ENCODE data around the gene TGM5.
A peak's percentile ranks its signal among the peaks of the same experiment; 100 is the strongest.
"Not testable (repeated sequence)": the region's sequence is repeated elsewhere in the genome, so short reads cannot be mapped to it uniquely, and the experiment has no call there.

TGM5 gene

DNA sequence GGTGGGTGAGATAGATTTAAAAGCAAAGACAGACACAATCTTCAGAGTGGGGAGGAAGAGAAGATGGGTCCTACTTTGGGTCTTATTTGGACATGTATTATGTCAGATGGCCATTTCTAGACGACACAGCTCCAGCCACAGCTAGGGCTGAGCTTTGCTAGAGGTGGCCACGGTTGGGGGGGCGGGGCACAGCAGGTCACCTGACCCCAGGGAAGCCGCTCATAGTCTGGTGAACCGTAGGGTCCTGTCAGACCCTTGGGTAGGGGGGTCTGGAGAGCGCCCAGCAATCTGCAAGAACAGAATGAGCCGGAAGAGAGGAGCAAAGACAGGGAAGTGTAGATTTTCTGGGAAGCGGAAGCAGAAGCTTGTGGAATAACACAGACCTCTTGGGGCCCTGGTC, 52.6 kb downstream of the TGM5 start:
- DNase-seq, result no peak

DNA sequence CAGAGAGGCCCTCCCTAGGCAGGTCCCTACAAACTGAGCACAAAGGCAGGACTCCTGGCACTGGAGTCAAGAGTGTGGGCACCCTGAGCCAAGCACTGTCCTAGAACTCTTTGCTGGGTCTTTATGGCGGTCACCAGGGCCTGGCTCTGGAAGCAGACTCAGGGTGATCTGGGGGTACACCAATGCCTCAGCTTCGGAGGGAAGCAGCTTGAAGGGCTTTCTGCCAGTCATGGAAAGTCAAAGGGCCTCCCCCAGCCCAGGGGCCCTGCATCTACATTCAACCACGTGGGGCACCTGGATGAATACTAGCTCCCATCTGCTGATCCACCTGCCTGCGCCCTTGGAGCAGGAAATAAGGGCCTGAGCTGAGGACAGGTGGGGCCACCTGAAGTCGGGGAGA, 53.3 kb downstream of the TGM5 start:
- DNase-seq, result no peak

DNA sequence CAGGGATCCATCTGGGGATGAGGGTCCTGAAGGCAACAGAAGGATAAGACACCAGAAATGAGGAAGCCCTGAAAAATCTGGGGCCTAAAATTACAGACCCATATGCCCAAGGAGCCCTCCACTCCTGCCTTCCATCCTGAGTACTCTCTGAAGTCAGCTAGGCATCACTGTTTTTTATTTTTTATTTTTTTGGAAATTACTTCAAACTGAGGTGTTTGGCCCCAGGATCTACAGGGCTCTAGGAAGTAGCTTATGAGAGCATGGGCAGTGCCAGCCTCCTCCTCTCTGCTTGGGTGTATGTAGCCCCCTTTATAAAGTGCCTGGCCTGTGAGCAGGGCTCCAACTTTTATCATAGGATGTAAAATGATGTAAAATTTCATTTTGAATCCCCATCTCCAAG, 53.8 kb downstream of the TGM5 start:
- DNase-seq, result no peak

DNA sequence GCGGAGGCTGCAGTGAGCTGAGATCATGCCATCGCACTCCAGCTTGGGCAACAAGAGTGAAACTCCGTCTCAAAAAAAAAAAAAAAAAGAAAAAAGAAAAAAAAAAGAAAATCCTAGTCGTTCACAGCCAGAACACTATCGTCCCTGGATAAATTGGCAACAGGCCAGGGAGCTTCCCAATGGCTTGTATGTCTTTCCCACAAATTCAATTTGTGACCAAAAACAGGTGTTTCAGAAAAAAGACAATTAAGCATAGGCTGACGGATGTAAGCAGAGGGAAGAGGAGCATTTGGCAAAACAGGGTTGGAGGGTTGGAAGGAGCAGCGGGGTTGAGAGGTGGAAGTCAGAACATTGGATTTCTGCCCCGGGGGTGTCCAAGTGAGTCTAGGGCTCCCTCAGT, 54.4 kb downstream of the TGM5 start:
- DNase-seq, result no peak

DNA sequence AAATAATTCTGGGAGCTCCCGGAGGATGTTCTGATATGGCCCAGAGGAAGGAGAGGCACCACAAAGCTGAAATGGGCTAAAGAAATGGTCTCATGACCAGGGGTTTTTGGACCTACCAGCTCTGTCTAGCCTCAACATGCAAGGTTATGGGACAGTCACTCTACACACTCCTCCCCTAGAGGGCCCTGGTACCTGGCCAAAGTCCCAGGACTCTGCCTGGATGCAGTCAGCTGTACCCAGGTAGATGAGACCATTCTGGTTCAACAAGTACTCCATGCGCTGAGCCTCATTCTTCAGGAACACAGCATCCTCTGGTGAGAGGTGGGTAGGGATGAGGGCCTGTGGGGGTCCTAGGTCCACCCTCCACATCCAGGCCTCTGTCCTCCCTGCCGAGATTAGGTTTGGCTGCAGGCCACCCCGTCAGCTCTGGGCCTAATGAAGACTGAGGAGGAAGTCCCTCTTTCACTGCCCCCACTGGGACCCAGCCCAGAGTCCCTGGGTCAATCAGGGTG, 55.4 kb downstream of the TGM5 start:
- no peak for DNase-seq

DNA sequence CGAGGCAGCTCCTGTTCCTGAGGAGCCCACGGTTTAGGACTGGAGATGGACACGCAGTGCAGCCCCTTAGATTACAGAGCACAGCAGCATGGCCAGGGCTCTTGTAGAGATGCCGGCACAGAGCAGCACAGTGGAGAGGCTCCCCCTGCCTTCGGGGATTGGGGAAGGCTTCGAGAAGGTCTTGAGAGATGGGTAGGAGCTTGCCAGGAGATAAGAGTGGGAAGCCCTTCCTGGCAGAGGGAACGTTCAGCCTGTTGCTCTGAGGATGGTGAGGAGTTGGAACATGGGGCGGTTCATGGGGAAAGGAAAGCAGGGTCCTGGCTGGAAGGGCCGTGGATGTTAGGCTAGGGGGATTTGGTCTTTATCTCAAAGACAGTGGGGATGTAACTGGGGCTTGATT, 55.9 kb downstream of the TGM5 start:
- DNase-seq, result no peak

DNA sequence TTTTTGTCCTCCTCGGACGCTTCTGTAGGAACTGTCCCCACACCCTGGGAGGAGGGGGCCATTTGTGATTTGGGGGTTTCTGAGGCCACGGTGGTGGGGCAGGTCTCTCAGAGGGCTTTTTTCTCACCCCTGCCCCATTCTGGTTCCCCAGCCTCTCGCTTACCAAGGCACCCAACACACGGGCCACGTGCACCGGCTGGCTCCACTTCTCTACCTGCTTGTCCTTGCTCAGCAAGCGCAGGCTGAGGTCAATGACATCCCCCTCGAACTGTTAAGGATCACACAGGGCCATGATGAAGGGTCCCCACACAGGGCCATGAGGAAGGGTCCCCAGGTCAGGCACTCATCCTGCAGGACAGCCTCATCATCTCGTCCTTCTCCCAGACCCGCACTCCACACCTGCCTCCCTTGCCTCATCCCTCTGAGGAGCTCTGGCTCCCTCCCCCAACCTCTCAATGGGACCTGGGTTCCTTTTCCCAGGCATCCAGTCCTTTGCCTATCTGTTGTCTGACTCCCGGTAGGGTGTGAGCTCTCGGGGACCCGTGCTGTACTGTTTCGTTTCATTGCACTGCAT, 56.5 kb downstream of the TGM5 start:
- no peak for DNase-seq

GRCh38 chr15:43209059-43209824, 57.5 kb downstream of the TGM5 start:
- DNase-seq, result no peak

GRCh38 chr15:43208052-43209002, 58.4 kb downstream of the TGM5 start:
- DNase-seq, result no peak

DNA sequence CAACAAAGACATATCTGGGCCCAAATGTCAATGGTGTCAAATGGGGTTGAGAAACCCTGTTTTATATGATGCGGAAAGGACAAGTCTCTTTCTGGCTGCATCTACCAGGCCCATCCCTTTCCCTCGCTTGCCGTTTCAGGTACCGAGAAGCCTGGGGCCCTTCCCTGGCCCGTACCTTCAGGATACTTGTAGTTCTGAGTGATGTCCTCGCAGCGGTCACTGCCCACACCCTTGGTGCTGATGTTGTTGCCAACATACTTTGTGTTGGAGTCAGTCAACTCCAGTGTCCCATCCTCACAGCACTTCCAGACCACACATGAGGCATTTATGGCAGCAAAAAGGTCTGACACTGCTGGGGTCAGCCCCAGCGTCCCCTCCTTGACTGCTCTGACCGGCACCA, 59.7 kb downstream of the TGM5 start:
- DNase-seq, result no peak

GRCh38 chr15:43206054-43206453, 60.7 kb downstream of the TGM5 start:
- no peak for DNase-seq

GRCh38 chr15:43204016-43204901, 62.5 kb downstream of the TGM5 start:
- peak; percentile 10 for DNase-seq

DNA sequence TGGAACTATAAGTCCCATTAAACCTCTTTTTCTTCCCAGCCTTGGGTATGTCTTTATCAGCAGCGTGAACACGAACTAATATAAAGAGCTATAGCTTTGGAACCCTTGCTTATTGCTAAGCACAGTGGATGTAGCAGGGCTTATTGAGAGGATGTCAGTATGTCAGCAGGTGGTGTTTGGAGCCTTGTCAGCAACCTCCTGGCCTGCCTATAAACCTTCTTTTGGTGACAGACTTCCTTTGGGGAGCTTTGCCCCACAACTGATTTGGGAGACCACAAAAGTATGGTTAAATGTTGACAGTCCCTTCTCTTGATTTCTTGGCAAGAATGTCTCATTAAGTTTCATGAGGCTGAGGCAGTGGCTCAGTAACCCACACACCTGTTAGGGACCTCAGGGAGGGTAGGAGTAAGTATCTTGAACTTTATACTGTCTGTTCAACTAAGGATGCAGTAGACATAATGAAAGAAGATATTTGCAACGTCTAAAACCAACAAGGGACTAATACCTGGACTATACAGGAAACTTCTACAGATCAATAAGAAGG, 66.7 kb downstream of the TGM5 start:
- DNase-seq, result no peak

DNA sequence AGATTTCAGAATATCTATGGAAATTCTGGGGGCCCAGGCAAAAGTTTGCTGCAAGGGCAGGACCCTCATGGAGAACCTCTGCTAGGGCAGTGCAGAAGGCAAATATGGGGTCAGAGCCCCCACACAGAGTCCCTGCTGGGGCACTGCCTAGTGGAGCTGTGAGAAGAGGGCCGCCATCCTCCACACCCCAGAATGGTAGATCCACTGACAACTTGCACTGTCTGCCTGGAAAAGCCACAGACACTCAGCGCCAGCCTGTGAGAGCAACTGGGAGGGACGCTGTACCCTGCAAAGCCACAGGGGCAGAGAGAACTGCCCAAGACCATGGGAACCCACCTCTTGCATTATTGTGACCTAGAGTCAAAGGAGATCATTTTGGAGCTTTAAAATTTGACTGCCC, 67.7 kb downstream of the TGM5 start:
- no peak for DNase-seq

DNA sequence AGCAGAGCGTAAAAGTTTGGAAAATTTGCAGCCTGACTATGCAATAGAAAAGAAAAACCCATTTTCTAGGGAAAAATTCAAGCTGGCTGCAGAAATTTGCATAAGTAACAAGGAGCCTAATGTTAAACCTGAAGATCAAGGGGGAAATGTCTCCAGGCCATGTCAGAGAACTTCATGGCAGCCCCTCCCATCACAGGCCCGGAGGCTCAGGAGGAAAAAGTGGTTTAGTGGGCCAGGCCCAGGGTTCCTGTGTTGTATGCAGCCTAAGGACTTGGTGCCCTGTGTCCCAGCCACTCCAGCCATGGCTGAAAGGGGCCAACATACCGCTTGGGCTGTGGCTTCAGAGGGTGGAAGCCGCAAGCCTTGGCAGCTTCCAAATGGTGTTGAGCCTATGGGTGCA, 68.2 kb downstream of the TGM5 start:
- DNase-seq, result not testable (repeated sequence)

- DNase-seq, result not testable (repeated sequence)
Observed at GRCh38 chr15:43197773-43198172, 69.0 kb downstream of the TGM5 start.

DNA sequence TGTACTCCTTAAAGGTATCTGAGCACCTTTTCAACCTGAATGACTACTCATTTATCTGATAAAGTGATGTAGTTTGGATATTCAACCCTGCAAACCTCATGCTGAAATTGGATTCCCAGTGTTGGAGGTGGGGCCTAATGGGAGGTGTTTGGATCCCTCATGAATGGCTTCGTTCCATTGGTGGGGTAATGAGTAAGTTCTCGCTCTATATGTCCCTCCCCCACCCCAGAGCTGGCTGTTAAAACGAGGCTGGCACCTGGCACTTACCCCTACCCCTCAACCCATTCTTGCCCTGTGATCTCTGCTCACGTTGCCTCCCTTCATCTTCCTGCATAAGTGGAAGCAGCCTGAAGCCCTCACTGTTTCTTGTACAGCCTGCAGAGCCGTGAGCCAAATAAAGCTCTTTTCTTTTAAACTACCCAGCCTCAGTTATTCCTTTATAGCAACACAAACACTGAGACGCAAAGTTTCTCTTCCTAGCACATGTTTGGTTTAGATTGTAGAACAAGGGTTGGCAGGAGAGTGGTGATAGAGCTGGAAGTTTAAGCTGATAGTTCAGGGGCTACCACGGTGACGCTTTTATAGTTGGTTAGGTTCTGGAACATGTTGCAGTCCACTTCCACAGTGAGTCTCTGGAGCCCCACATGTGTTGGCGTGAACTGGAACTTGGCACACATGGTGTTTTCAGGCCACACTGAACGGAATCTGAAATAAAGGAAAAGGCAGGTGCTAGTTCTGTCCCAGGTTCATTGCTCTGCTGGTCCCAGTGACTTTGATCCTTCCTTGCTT, 69.8 kb downstream of the TGM5 start:
- no peak for DNase-seq

DNA sequence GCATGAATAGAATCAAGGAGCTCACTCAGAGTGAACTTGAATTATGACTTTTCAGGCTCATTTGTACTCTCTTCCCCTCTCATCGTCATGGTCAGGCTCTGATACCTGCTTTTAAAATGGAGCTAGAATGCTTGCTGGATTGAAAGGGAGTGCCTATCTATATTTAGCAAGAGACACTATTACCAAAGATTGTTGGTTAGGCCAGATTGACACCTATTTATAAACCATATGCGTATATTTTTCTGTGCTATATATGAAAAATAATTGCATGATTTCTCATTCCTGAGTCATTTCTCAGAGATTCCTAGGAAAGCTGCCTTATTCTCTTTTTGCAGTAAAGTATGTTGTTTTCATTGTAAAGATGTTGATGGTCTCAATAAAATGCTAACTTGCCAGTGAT, 71.9 kb downstream of the TGM5 start:
- no peak for DNase-seq

- no peak for DNase-seq
Observed at GRCh38 chr15:43193710-43194109, 73.0 kb downstream of the TGM5 start.

DNA sequence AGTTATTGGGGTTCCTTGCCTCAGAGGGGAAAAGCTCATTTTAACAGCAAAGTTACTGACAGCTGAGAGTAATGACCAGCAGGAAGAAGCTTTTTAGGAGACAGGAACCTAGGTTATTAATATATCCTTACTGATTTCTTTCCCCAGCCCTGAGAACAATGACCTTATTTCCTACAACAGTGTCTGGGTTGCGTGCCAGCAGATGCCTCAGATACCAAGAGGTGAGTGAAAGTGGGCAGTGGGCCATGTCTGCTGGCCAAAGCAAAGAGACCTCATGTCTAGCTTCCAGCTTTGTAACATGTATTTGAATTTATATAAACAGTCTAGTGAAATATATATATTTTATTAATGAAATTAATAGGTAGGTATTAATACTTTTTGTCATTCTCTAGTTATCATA, 76.5 kb downstream of the TGM5 start:
- no peak for DNase-seq

DNA sequence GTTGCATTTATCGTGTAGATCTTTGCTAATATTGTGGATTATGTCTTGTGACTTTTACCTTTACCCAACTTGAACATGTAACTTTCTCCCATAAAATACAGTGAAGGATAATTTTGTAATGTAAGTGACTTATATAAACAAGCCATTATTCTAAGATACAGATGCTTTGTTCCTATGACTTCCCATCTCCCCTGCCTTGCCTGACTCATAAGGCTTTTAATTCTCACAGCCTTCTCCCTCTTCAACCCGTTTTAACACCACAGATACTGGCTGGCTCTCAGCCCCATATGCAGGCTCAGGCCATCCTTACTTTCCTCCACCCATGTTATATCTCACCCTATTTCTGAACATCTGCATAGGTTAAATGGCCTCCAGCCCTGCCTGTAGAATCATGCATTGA, 77.4 kb downstream of the TGM5 start:
- no peak for DNase-seq
